Coronary artery (tissue), 2 donors: Measurements from ENCODE around the gene CPOX.

Experiments used
- DNase-seq: peaks from one replicate; pipeline ENCODE4 v3.0.0-alpha.2; 2017; ENCODE audit warnings: low spot score
- H3K27ac ChIP-seq, 2 donors: fragments of 200-600 bp; sonication (generic); one replicate each; pipeline ENCODE4 v1.5.1; 2016 to 2019
- H3K4me3 ChIP-seq: fragments of 200-600 bp; sonication (generic); 2 replicates; pipeline ENCODE4 v1.5.1; 2016; ENCODE audit warnings: mild to moderate bottlenecking, moderate library complexity
- TF ChIP-seq, protein P1 (sequence below): fragments of 200-600 bp; sonication (generic); IDR thresholded peaks from one replicate; pipeline ENCODE4 v1.5.1; 2019; ENCODE audit warnings: antibody characterized with exemption

CPOX gene

DNA sequence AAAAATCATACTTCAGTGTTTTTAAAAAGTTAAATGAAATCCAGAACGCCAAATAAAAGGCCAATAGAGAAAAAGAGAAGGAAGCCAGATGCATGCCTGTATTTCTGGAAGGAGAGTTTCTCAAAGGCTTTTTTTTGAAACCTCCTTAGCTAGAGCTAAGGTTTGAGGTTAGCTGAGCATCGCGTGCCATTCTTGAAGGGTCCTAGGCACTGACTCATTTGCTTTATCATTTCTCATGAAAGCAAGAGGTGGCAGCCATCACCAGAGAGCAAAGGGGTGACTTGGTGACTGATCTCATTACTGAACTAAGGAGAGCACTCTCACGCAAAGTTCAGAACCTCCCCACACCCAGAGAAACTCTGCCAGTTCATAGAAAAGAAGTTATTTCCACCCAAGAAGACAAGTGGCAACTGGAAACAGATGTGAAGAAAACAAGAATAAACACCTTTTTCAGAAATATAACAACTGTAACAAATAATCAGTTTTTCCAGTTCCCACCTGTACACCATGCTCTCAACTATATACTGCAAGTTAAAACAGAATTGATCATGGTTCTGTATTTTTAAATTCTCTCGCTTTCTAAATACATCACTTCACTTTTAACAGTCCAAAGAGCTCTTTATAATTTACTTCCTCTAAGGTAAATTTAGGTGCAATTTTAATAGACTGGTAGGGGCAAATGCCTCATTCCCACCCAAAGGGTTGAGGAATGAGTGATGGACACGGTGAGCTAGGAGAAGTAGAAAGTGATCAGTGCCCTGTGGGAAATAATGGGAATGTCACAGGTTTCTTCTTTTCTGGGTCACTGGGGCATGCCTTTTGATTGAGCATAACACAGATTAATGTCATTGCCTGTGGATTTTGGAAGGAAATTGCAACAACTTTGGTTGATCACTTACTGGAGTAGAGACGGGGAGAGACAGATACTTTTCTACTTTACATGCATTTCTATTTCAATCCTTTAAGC, 37.0 kb downstream of the CPOX start:
- TF ChIP-seq, protein P1, sequence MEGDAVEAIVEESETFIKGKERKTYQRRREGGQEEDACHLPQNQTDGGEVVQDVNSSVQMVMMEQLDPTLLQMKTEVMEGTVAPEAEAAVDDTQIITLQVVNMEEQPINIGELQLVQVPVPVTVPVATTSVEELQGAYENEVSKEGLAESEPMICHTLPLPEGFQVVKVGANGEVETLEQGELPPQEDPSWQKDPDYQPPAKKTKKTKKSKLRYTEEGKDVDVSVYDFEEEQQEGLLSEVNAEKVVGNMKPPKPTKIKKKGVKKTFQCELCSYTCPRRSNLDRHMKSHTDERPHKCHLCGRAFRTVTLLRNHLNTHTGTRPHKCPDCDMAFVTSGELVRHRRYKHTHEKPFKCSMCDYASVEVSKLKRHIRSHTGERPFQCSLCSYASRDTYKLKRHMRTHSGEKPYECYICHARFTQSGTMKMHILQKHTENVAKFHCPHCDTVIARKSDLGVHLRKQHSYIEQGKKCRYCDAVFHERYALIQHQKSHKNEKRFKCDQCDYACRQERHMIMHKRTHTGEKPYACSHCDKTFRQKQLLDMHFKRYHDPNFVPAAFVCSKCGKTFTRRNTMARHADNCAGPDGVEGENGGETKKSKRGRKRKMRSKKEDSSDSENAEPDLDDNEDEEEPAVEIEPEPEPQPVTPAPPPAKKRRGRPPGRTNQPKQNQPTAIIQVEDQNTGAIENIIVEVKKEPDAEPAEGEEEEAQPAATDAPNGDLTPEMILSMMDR = no peak
- H3K4me3 ChIP-seq = no peak overlapping the region
- no peak for DNase-seq
- no peak overlapping the region for H3K27ac ChIP-seq

DNA sequence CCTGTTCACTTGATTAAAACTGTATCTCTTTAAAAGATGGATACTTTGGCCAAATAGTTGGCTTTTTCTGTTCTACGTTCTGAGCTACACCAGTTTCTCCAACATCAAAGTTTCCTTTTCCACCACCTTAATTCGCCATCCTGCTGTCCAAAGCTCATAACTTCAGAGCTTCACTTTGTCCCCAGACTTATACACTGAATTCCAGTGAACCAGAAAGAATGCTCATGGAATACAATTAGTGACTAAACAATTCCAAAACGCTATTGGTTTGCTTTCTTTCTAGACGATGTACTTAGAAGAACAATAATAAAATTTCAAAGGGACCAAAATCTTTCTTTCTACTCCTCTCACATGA, 38.4 kb downstream of the CPOX start:
- Histone ChIP-seq H3K27ac (no peak overlapping the region), H3K4me3 (no peak overlapping the region)
- TF ChIP-seq, protein P1 = no peak
- DNase-seq = no peak

DNA sequence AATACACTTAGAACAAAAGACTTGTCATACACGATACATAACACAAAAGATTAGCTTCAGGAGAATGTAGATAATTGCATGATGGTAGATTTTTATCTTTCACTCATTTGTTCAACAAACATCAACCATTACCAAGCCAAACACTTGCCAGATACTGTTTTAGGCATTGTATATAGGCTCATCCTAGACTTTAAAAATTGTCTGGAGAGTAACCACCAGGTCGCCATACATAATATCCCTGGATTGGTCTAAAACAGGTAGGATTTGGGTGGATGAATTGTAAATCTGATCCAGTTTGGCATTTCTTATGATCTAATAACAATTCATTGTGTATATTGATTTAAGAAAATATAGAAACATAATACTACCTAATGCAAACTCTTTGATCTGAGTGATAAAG, 38.8 kb downstream of the CPOX start:
- no peak overlapping the region for H3K4me3 ChIP-seq
- no peak for DNase-seq
- TF ChIP-seq, protein P1 = no peak
- no peak overlapping the region for H3K27ac ChIP-seq

DNA sequence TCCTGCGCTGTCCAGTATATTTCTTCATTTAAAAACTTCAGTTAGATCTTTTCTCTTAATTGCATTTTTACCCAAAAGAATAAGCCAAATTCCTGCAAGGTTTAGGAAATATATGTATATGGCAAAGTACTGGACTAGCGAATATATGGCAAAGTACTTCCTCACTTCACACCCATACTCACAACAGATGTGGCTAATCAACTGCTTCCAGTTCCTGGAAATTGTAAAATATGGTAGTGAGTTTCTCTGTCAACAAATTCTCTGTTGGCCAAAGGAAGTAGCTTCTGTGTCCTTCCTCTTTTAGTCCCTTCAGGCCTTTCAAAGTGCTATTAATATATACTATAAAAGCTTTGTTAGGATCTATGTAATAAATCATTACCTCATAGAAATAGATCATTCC, 39.7 kb downstream of the CPOX start:
- Histone ChIP-seq H3K27ac (no peak overlapping the region), H3K4me3 (no peak overlapping the region)
- no peak for DNase-seq
- TF ChIP-seq, protein P1 = no peak

DNA sequence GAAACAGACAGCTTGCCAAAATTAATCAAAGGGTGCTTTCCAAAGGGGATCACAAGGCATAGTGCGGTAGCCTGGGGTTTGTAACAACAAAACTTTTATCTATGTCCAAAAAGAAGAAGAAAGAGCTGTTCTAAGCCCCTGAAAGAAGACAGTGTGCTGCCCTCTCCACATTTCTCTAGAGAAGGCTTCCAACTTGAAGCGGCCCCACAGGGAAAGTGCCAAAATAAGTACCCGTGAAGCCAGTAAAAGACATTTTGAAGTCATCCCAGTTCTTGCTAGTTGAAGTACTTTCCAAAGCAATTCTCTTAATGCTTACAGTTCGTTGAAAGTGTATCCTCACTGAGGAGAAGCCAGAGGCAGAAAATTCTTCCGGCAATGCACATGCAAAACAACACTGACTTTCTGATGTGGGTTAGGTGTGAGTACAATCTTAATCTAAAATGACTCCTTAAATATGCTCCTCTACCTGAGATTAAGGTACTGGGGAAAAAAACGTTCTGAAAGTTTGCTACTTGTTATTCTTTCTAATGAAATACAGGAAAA, 40.3 kb downstream of the CPOX start:
- Histone ChIP-seq H3K4me3 (no peak overlapping the region), H3K27ac (no peak overlapping the region)
- no peak for DNase-seq
- TF ChIP-seq, protein P1 = no peak

DNA sequence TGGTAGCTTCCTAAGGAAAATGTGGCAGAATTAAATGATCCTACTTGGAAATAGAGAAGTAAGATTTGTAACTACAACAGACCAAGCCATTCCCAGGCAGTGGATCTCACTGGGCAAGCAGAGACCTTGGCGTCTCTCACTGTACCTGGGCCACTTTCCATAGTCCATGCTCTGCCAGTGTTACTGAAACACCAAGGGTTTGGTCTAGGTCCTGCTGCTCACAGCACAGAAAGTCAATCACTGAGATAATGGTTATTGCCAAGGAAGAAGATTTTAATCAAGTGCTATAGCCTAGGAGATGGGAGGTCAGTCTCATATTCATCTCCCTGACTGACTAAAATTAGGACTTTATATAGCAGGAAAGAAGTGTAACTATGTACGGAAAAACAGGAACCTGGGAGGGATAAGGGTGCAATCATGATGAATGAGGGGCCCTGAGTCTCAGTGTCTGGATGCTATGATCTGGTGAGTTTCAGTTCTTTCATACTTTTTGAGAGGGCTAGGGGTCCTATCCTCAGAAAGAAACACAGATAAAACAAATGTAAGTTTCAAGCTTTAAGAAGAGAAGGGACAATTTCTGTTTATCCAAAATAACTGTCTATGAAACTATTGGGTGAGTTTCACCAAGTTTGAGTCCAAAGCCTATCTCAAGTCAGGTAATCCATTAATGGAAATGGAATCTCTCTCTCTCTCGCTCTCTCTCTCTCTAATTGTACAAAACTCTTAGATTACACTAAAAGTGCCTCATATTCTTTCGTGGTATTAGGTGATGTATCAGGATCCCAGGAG, 41.0 kb downstream of the CPOX start:
- TF ChIP-seq, protein P1 = no peak
- Histone ChIP-seq H3K27ac (no peak overlapping the region), H3K4me3 (no peak overlapping the region)
- DNase-seq = no peak
